BJ (cell line): ENCODE data around the gene TACC2. TPM values are rescaled to one million over a fixed set of nuclear protein-coding genes. Genes with fewer than 3 reads are reported as not detected.

Source experiments
- CTCF ChIA-PET: fragments of 350-600 bp; formaldehyde crosslinking; extraction: SDS; loops from one replicate; lab custom pipeline; 2021; ENCODE audit warnings: antibody characterized with exemption, inconsistent platforms; lab: Yijun Ruan, JAX
- POLR2A ChIA-PET: fragments of 300-600 bp; sonication (Branson Sonifier 250); formaldehyde crosslinking; extraction: SDS; loops from one replicate; lab custom pipeline; 2021; ENCODE audit warnings: antibody characterized with exemption; lab: Charles Lee
- DNase-seq: peaks from one replicate; pipeline ENCODE4 v3.0.0-alpha.2; 2011; ENCODE audit warnings: low read depth
- H3K27me3 ChIP-seq: 2 replicates; pipeline ENCODE4 v1.6.0; 2011; ENCODE audit warnings: low read length; ENCODE audit not compliant: control insufficient read depth, insufficient read depth
- H3K36me3 ChIP-seq: 2 replicates; pipeline ENCODE4 v1.5.1; 2011; ENCODE audit warnings: low read length; ENCODE audit not compliant: control insufficient read depth, insufficient read depth
- H3K4me3 ChIP-seq: 2 replicates; pipeline ENCODE4 v1.5.1; 2011; ENCODE audit warnings: low read depth, mild to moderate bottlenecking, control low read depth, low read length
- CTCF ChIP-seq: IDR thresholded peaks from 2 replicates; pipeline ENCODE4 v1.5.1; 2011; ENCODE audit warnings: low read depth, mild to moderate bottlenecking, control low read depth, inconsistent platforms, low read length, moderate library complexity; ENCODE audit not compliant: insufficient read depth
- polyA plus RNA-seq: library from polyadenylated mRNA; depleted of rRNA; stranded (reverse); fragments of >200 nt; gene quantifications from 2 replicates; pipeline ENCODE4 v1.2.3, GENCODE V29; 2011

TACC2 gene
- polyA plus RNA-seq, 1 experiment: 10.4 TPM

- H3K4me3 ChIP-seq: no peak overlapping the region
- no peak for DNase-seq
- no peaks in the 10 kb centered on the region for H3K36me3 ChIP-seq
- POLR2A ChIA-PET: no interaction called here
- TF ChIP-seq CTCF: no peak
- CTCF ChIA-PET: interaction anchor here (1.0 to 1.1 kb wide), 2 partner anchors 12 to 274 kb away, joined by 3 to 5 read pairs; no protein-coding TSS in a partner anchor
- H3K27me3 ChIP-seq: peaks cover 6% of the 10 kb centered on the region
Measured at GRCh38 chr10:122291739-122292138, 302.8 kb downstream of the TACC2 start.

GRCh38 chr10:122292376-122292775, 303.4 kb downstream of the TACC2 start:
- no peak for TF ChIP-seq CTCF
- ChIA-PET POLR2A (no interaction called here), CTCF (interaction anchor here (0.8 to 1.0 kb wide), 2 partner anchors 12 to 135 kb away, joined by 3 to 5 read pairs; no protein-coding TSS in a partner anchor)
- Histone ChIP-seq H3K36me3 (no peaks in the 10 kb centered on the region), H3K4me3 (no peak overlapping the region), H3K27me3 (peaks cover 9% of the 10 kb centered on the region)
- DNase-seq: no peak

DNA sequence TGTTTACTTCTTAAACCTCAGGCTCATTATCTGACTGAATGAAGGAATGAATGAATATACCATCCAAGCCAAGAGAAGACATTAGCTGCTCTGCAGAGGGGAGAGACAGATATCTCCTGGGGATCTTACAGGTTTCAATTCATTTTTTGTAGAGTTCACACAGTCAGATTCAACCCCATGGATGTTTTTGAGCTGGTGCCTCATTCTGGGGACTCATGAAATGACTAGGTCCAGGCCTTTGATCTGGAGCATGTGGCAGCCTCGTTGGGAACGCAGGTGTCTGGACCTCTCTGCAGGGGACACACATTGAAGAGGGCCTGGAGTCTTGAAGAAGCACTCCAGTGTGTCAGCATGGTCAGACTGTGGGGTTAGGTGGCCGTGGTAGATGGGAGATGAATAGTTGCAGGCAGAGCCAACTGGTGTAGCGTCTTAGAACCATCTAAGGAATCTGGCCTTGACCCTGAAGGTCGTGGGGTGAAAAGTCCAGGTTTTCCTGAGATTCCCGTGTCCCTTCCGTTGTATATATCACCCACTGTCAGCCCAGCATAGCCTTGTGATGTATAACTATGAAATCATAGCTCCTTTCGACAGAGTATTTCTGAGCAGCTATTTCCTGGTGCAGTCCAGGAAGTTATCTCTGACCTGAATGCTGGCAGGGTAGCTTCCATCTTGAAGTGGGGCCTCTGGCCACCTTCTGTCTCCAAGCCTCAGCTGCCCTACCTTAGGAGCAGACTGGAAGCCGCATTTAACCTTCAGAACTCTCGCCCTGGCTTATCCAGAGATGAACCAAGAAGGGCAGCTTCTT, 304.4 kb downstream of the TACC2 start:
- peaks cover 9% of the 10 kb centered on the region for H3K27me3 ChIP-seq
- ChIA-PET CTCF (interaction anchor here (0.8 to 2.6 kb wide), 5 partner anchors 14 to 273 kb away, joined by 3 to 13 read pairs (median 5); no protein-coding TSS in a partner anchor), POLR2A (no interaction called here)
- no peak for DNase-seq
- H3K4me3 ChIP-seq: no peak overlapping the region
- H3K36me3 ChIP-seq: no peaks in the 10 kb centered on the region
- no peak for TF ChIP-seq CTCF

DNA sequence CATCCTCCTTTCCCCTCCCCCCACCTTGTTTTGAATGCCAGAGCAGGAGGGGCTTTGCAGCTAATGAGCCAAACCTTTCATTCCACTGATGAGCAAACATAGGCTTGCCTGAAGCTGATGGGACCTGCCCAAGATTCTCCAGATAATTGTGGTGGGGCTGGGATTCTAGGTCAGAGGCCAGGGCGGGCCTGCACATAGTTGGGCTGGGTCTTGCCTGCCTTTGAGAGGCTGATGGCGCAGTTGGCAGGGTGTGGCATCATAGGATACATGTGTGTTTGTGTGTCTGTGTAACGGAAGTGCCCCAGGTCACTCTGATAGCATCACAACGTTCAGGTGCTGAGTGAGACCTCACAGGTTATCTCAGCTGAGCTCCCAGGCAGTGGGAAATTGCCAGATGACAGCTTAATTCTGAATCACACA, 305.0 kb downstream of the TACC2 start:
- POLR2A ChIA-PET: no interaction called here

More for the DNA sequence above, 305.0 kb downstream of the TACC2 start:
- no peak for DNase-seq
- Histone ChIP-seq H3K27me3 (peaks cover 9% of the 10 kb centered on the region), H3K4me3 (no peak overlapping the region), H3K36me3 (no peaks in the 10 kb centered on the region)
- CTCF ChIA-PET: interaction anchor here (1.4 to 2.6 kb wide), 4 partner anchors 14 to 272 kb away, joined by 4 to 13 read pairs (median 6); no protein-coding TSS in a partner anchor
- no peak for TF ChIP-seq CTCF
